ENCODE data around the gene OR9I1.

- no peak for TF ChIP-seq SP1 (IDR thresholded peaks at IDR 0.05)
- no peak for TF ChIP-seq HDGF (IDR thresholded peaks at IDR 0.05; ENCODE audit: borderline replicate concordance)
Measured at GRCh38 chr11:58127350-58127749, 2.0 kb upstream of the OR9I1 start.
